A549 treated with RU486 at 1 μM for 4 hours (cell line): ENCODE data around the gene ZNF569. TPM values are rescaled to one million over a fixed set of nuclear protein-coding genes. Genes with fewer than 3 reads are reported as not detected.

Experiments used
- total RNA-seq: library from RNA; stranded (reverse); fragments of 200-300 nt; extraction: Qiagen RNA extraction; gene quantifications from 5 replicates; pipeline ENCODE4 v1.2.3, GENCODE V29; 2022; ENCODE audit warnings: low read depth

The ZNF569 gene
- 3.1 to 6.1 TPM (median 5.0 TPM) in 5 replicates for total RNA-seq

DNA sequence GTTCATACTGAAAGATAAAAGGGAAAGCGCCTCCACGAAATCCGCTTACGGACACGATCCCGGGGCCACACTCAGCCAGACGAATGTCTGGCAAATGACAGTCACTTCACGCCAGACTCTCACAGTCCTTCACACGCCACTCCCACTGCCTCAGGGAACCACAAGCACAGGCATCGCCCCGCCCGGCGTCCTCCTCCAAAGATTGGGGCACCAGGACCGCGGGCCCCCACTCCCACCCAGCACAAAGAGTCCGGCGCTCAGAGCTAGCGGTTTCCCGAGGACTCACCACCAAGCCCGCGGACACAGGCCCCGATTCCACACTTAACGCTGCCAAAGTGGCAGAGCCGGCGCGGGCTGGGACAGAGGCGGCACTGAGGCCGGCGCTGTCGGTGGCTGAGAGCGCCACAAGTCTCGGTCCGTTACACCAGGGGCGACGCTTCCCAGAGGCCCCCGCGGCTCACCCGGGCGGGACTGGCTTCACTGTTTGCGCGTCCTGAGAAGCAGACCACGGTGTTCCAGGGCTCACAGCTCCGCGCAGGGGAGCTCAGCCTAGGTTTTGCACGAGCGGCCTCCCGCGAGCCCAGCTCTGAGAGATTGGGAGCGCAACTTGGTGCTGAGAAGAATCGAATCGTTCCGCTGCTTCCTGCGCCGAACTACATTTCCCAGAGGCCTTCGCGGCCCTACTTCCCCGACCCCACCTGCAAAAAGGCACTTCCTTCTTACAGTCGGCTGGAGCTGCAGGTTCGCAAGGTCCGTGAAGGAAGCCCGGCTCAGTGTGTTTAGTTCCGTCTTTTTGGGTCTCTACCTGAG, at the start of gene ZNF569:
Gene ZNF569, minus strand, starts transcription at position 647 of the 810 bp plus-strand sequence. CDS start 22,523 bp downstream, outside the sequence.

DNA sequence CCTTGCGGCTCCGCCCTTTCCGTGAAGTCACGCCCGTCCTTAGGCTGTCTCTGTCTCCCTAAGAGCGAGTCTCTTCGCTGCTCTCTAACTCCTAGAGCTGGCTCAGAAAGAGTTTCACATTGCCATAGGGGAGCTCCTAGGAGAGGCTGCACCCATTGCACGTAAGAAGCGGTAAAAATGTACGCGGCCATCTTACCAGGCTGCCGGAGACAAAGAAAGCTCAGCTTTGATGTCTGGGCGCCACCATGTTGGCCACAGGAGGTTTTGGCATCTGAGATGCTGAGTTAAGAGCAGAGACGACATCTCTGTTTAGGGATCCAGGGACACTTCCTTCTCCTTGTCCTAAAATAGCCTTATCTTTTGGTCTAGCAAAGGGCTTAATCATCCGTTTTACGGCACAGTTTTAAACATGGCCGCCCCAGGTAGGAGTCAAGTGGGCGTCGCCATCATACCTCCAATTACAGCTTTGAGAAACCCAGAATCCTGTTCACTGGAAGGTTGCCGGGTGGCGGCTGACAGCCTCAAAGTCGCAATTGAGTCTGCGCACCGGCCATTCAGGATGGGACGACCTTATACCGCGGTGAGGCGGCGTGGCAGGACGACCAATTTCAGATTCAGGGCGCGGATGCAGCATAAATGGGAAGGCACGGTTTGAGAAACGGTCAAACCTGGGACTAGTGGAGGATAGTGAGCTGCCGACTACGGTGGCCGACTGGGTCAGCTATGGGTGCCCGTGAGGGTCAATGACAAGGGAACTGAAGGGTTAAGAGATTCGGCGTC, 39.3 kb upstream of the ZNF569 start, which contains the start of gene ZNF793:
Gene ZNF793, plus strand, starts transcription at position 553 of the 780 bp plus-strand sequence. CDS start 16,501 bp downstream, outside the sequence.

DNA sequence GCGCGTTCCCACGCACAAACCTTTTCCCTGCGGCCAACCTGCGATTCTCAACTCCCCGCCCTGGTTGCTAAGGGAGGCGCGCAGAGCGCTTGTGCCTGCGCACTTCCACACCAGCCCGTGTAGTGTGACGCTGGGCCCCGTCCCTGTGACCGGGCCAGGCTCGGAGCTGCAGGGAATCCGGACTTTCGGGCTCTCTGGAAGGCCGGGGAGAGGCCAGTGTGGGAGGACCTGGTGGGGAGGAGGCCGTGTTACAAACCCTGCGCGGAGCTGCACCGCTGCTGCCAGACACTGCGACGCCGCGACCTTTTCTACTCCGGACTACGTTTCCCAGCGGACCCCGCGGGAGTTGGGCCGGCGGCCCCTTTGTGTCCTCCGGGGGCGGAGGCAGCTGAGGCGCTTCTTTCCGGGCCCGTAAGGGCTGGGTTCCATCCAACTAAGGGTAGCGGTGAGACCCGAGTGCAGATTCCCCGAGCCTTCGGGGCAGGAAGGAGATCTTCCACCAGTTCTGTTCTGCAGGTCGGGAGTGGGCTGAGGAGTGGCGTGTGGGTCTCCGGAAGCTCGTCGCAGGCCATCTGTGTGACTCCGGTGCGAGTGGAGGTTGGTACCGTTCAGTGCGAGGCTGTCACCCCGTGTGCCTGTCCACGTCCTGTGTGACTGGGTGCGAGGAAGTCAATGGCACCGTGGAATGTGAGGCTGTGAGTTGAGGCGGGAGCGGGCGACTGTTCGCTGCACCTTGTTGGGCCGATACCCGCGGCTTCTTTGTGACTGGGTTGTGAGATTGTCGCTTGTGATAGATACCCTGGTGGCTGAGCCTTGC, 1.9 kb upstream of the ZNF569 start, which contains the start of gene ZNF570:
Gene ZNF570, plus strand, starts transcription at position 396 of the 817 bp plus-strand sequence. CDS start 999 bp downstream, outside the sequence.

DNA sequence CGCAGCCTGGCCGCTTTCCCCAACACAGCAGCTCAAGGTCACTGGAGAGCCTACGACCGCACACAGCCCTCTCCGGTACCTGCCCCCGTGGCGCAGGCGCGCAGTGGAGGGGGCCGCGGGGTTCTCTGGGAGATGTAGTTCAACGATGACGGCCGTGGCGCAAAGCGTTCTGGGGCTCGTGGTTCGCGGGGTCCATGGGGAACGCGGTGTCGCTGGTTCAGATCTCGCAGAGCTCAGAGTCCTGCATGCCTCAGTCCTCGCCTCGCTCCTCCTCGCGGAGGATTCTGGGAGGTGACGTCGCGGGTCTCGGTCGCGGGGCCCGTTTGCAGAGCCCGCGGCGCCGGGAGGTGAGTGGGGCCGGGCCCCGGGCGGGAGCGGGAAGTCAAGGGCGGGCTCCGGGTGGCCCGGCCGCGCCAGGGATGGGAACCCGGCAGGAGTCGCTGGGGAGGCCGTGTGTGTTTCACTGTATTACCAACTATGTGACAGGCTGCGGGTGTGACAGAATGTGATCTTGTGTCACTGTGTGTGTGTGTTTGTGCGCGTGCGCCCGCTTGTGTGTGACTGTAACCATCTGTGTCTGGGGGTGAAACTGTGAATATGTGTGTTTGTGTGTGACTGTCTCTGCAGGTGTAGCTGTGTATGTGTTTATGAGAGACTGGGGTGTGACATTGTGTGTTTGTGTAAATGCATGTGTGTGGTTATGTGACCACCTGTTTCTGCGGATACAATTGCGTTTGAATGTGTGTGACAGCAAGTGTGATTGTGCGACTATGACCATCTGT, 96.2 kb downstream of the ZNF569 start, which contains the start of gene ZNF527:
Gene ZNF527, plus strand, starts transcription at position 220 of the 782 bp plus-strand sequence. CDS start 3,100 bp downstream, outside the sequence.

Other genes with a start within 250 kb of the ZNF569 start
- gene ZNF383, start 249.2 kb downstream of the ZNF569 start, total RNA-seq, result 4.7 to 8.6 TPM (median 6.6 TPM) in 5 replicates
- gene ZNF527, start 96.3 kb downstream of the ZNF569 start, total RNA-seq, result 2.4 to 3.4 TPM (median 3.1 TPM) in 5 replicates
- gene ZNF570, start 1.9 kb upstream of the ZNF569 start, total RNA-seq, result 2.2 to 4.8 TPM (median 3.1 TPM) in 5 replicates
- 0.03 to 0.07 TPM in 2 of 5 replicates, not detected in the others for gene ZNF793, start 39.5 kb upstream of the ZNF569 start, total RNA-seq
- 0.92 to 2.4 TPM (median 1.0 TPM) in 5 replicates for gene ZNF571, start 127.3 kb upstream of the ZNF569 start, total RNA-seq
- gene ZNF540, start 127.4 kb upstream of the ZNF569 start, total RNA-seq, result 0.17 to 0.19 TPM in 2 of 5 replicates, not detected in the others
- 4.1 to 8.6 TPM (median 7.1 TPM) in 5 replicates for gene ZFP30, start 188.0 kb upstream of the ZNF569 start, total RNA-seq